OCI-LY3 (cell line): ENCODE measurements around the gene NFIC.

Source experiments
- H2AFZ ChIP-seq: fragments of 200-600, 300-600 bp; shearing (Covaris generic); 2 replicates; pipeline ENCODE4 v1.6.0; 2014; ENCODE audit warnings: antibody characterized with exemption, low read depth, low read length
- H3K27ac ChIP-seq: fragments of 200-600, 300-600 bp; sonication (generic); 2 replicates; pipeline ENCODE4 v1.5.1; 2014; ENCODE audit warnings: mild to moderate bottlenecking, low read length, moderate library complexity, mixed read lengths
- H3K27me3 ChIP-seq: fragments of 200-600, 300-600 bp; sonication (generic); 2 replicates; pipeline ENCODE4 v1.6.1; 2014; ENCODE audit warnings: low read depth, low read length, mixed read lengths
- H3K36me3 ChIP-seq: fragments of 200-600, 300-600 bp; sonication (generic); replicated peaks from 2 replicates; pipeline ENCODE3; 2014; ENCODE audit warnings: low read depth, low read length, mixed read lengths
- H3K4me1 ChIP-seq: fragments of 300-600, 200-600 bp; sonication (generic); 2 replicates; pipeline ENCODE4 v1.6.1; 2014; ENCODE audit warnings: low read length, mixed read lengths
- H3K4me2 ChIP-seq: fragments of 200-600, 300-600 bp; sonication (generic); 2 replicates; pipeline ENCODE4 v1.6.1; 2014; ENCODE audit warnings: low read length, mixed read lengths
- H3K4me3 ChIP-seq: fragments of 300-600, 200-600 bp; sonication (generic); 2 replicates; pipeline ENCODE4 v1.5.1; 2014; ENCODE audit warnings: antibody characterized with exemption, mild to moderate bottlenecking, low read length, moderate library complexity
- H3K79me2 ChIP-seq: fragments of 300-600, 200-600 bp; shearing (Covaris generic); 2 replicates; pipeline ENCODE4 v1.6.1; 2014; ENCODE audit warnings: mild to moderate bottlenecking, low read length, mixed read lengths
- H3K9ac ChIP-seq: fragments of 300-600, 200-600 bp; shearing (Covaris generic); 2 replicates; pipeline ENCODE4 v1.6.0; 2014; ENCODE audit warnings: mild to moderate bottlenecking, low read length, moderate library complexity
- H3K9me3 ChIP-seq: fragments of 200-600, 300-600 bp; shearing (Covaris generic); 2 replicates; pipeline ENCODE4 v1.6.1; 2014; ENCODE audit warnings: low read length, mixed read lengths; ENCODE audit not compliant: insufficient read depth
- H4K20me1 ChIP-seq: fragments of 200-600, 300-600 bp; sonication (generic); 2 replicates; pipeline ENCODE4 v1.6.1; 2016; ENCODE audit warnings: low read length, mixed read lengths; ENCODE audit not compliant: insufficient read depth
- CTCF ChIP-seq: fragments of 200-600, 300-600 bp; sonication (generic); IDR thresholded peaks from 2 replicates; pipeline ENCODE4 v1.5.1; 2014; ENCODE audit warnings: antibody characterized with exemption, low read length, low read depth
- EZH2phosphoT487 ChIP-seq: fragments of 200-600 bp; shearing (Covaris generic); IDR thresholded peaks from 2 replicates; pipeline ENCODE4 v1.6.1; 2018; ENCODE audit warnings: antibody characterized with exemption, mixed run types, low read depth

Gene NFIC

DNA sequence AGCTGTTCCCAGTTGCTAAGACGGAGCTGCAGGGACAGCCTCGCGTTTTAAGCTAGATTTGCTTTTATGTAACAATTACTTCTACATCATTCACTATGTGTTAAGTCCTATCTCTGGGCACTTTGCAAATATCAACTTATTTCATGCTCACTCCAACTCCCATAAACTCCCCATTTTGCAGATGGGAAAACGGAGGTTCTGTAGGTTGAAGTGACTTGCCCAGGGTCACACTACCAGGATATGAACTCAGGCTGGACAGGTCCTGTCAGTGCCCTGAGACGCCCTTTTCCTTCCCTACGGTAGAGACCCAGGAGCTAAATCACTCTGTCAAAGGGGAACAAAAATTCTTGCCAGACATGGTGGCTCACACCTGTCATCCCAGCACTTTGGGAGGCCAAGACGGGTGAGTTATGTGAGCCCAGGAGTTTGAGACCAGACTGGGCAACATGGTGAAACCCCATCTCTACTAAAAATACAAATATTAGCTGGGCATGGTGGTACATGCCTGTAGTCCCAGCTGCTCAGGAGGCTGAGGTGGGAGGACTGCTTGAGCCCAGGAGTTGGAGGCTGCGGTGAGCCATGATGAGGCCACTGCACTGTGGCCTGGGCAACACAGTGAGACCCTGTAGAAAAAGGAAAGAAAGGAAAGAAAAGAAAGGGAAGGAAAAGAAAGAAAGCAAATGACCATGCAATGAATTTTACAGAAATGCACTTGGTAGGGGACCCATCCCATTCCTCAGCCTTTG lies 14.5 kb upstream of the NFIC start:
- Histone ChIP-seq H3K4me1 (no peaks in the 10 kb centered on the region), H4K20me1 (no peaks in the 10 kb centered on the region), H3K4me3 (no peak overlapping the region), H2AFZ (no peak overlapping the region), H3K9me3 (no peaks in the 10 kb centered on the region), H3K79me2 (no peaks in the 10 kb centered on the region), H3K36me3 (no peaks in the 10 kb centered on the region), H3K27me3 (peaks cover 10% of the 10 kb centered on the region), H3K27ac (no peak overlapping the region), H3K9ac (no peak overlapping the region), H3K4me2 (no peak overlapping the region)
- TF ChIP-seq EZH2phosphoT487 (no peak), CTCF (no peak)

DNA sequence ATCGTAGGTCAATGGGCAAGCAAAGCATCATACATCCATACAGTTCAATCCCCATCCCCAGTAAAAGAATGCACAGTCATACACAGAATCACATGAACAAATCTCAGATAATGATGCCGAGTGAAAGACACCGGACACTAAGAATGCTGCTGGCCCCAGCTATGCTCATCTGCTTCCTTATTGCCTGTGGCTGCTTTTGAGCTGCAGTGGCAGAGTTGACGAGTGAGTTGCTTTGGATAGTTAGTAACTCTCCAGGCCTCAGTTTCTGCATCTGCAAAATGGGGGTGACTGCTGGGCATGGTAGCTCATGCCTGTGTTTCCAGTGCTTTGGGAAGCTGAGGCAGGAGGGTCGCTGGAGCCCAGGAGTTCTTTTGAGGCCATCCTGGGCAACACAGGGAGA lies 12.9 kb upstream of the NFIC start:
- no peak overlapping the region for H2AFZ ChIP-seq
- no peak overlapping the region for H3K27ac ChIP-seq
- H3K4me3 ChIP-seq, result no peak overlapping the region
- H4K20me1 ChIP-seq, result no peaks in the 10 kb centered on the region
- H3K79me2 ChIP-seq, result no peaks in the 10 kb centered on the region
- no peak for TF ChIP-seq EZH2phosphoT487
- no peak overlapping the region for H3K4me2 ChIP-seq
- peaks cover 5% of the 10 kb centered on the region; the same call in 1 of the 2 replicates for H3K4me1 ChIP-seq
- peaks cover 24% of the 10 kb centered on the region for H3K27me3 ChIP-seq
- H3K9ac ChIP-seq, result no peak overlapping the region
- no peaks in the 10 kb centered on the region for H3K36me3 ChIP-seq
- H3K9me3 ChIP-seq, result no peaks in the 10 kb centered on the region

DNA sequence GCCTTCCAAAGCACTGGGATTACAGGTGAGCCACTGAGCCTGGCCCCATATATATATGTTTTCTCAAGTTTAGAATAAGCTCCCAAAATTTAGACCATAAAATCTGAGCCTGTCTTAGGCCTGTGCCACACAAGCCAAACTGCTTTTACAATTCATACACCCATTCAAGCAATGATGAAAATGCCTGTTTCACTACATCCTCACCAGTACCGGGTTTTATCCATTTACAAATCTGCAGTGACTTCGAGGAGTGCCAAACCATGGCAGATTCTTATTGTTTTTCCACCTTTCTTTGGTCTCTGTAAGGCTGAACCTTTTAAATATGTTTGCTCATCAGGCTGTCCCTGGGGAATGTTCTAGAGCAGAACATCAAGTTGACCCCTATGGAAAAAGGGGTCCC lies 9.6 kb upstream of the NFIC start:
- Histone ChIP-seq H3K4me1 (peaks cover 18% of the 10 kb centered on the region), H3K27me3 (peaks cover 17% of the 10 kb centered on the region), H2AFZ (no peak overlapping the region), H3K4me3 (no peak overlapping the region), H3K27ac (no peak overlapping the region), H3K9me3 (no peaks in the 10 kb centered on the region), H3K4me2 (no peak overlapping the region), H3K79me2 (peaks cover 18% of the 10 kb centered on the region), H3K9ac (no peak overlapping the region), H3K36me3 (no peaks in the 10 kb centered on the region), H4K20me1 (0 out of 2 replicates have a peak, but pooled peaks cover 4% of the 10 kb centered on the region)
- TF ChIP-seq EZH2phosphoT487 (no peak), CTCF (no peak)

DNA sequence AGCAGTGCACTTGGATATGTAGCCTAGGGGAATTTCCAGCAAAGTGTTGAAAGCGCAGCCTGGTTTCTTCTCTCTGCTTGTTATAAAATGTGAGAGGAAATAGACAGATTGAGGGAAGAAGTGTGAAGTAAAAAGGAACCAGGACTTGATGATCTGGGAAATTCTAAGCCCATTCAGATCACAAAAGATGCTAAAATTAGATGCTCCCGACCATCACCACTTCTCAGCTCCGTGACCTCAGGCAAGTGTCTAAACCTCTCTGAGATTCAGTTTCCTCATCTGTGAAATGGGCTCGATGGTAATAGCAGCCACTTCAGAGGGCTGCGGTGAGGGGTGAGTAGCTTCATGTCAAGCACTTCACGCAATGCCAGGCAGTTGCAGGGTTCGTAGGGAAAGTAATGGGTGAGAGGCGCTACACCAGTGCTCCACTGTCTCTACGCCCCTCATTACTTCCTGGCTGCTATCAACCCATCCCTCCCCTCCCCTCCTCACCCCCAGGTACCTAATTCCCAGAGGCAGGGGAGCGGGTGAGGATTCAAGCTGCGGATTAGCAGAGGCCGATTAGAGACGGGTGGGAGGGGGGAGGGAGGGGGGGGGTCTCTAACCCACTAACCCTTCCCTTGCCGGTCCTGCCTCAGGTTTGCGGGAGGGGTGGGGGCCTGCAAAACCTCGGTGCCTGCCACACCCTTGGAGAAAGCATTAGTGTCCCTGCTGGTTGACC lies 9.0 kb upstream of the NFIC start:
- Histone ChIP-seq H2AFZ (no peak overlapping the region), H3K27me3 (peaks cover 17% of the 10 kb centered on the region), H3K4me1 (peaks cover 21% of the 10 kb centered on the region), H3K36me3 (no peaks in the 10 kb centered on the region), H3K27ac (no peak overlapping the region), H3K79me2 (peaks cover 24% of the 10 kb centered on the region), H3K4me3 (no peak overlapping the region), H4K20me1 (0 out of 2 replicates have a peak, but pooled peaks cover 7% of the 10 kb centered on the region), H3K9ac (no peak overlapping the region), H3K4me2 (no peak overlapping the region), H3K9me3 (no peaks in the 10 kb centered on the region)
- TF ChIP-seq CTCF (no peak), EZH2phosphoT487 (no peak)
